NCI-H1436 treated with DMSO at 0.1 percent for 48 hours (cell line): ENCODE results near the gene SLC12A6.
"Not testable (repeated sequence)": the region's sequence is repeated elsewhere in the genome, so short reads cannot be mapped to it uniquely, and the experiment has no call there.

ENCODE experiments used
- DNase-seq: peaks from one replicate; lab custom pipeline; 2025; lab: John Stamatoyannopoulos, UW

Gene SLC12A6

DNA sequence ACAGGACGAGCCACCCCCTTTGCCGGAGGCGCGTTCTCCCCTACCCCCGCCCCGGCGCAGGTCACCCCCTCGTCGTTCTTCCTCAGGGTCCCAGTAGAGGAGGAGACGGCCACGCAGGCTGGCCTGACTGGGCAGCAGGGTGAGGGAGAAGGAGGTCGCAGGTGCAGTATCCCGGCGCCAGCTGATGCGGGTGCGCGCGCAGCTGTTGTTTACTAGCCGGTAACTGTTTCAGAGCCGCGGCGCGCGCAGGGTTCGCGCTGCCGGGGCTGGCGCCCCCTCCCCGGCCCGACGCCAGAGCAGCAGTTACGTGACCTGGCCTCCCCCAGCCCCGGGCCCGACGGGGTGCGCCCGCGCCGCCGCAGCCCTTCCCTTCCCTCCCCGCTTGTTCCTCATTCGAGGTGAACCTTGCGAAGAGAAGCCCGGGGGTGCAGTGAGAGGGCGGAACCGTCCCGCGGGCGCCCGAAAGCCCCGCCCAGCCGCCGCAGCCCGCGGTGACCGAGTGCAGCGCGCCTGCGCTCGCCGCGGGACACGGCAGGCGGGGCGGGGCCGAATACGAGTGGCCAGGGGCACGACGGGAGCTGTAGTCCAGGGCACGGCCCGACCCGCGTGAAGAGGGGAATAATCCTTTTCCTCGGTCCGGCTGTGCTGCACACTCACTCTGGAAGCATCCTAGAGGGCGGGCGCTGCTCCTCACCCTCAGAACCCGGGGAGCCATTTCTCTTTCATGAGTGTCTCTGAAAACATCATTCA is at the start of gene SLC12A6:
Gene SLC12A6 (minus strand): TSS at position 225 of the 750 bp plus-strand sequence. CDS start 1,101 bp downstream, outside the sequence.
- DNase-seq: no peak

DNA sequence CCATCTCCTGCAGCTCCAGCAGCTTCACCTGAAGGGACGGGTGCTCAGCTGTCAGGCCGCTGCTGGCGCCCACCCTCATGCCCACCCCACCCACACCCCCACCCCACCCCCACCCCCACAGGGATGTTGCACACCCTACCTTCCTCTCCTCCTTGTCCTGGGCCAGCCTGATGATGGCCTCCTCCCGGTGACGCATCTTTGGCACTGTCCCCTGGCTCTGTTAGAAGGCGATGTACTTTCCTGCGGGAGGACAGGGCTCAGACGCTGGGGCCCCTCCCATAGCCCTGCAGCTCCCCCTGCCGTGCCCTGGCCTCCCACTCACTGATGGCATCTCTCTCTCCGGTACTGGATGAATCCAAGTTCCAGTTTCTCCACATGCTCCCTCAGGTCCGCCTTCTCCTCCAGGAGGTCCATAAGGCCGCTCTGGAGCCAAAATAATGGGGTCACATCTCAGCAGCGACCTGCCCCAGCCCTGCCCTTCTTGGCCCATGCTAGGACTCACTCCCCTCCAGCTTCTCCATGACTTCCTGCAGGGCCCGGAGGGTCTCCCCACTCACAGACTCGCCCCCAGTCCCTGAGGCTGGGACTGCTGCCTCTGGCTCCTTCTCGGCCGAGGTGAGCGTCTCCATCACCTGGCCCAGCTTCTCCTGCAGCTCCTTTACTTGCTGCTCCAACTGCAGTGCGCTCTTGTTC is 44.4 kb upstream of the SLC12A6 start:
- DNase-seq: not testable (repeated sequence)

DNA sequence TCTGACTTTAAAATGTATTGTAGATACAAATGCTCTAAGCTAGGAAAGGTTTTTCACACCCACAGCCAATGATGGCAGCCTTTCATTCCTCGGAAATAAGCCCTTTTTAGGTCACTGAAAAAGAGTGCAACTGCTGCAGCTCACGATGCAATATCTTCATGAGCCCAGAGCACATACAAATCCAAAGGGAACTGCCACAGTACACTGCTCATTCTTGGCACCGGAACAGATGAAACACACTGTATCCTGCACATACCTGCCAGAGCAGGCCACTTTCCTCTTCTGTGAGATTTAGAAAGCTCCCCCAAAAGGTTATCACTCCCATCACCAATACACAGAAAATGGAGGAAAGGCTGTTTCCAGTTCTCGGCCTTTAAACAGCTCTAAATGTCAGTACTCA is 42.9 kb upstream of the SLC12A6 start:
- DNase-seq: not testable (repeated sequence)

DNA sequence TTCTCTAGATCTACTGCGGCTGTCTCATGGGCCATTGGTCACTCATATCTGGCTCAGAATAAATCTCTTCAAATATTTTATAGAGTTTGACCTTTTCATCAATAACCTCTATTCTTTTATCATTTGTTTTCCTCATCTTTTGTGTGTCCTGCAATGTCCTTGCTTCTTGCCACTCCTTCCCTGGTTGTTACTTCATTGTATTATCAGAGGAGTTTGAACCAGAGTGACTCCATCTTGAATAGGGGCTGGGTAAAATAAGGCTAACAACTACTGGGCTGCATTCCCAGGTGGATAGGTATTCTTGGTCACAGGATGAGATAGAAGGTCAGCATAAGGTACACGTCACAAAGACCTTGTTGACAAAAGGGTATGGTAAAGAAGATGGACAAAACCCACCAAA is 39.3 kb upstream of the SLC12A6 start:
- DNase-seq: no peak

DNA sequence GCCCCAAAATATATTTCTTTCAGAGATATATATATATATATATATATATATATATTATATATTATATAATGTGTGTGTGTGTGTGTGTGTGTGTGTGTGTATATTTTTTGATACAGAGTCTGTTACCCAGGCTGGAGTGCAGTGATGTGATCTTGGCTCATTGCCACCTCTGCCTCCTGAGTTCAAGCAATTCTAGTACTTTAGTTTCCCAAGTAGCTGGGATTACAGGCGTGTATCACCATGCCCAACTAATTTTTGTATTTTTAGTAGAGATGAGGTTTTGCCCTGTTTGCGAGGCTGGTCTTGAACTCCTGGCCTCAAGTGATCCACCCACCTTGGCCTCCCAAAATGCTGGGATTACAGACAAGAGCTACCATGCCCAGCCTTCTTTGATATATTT is 38.0 kb upstream of the SLC12A6 start:
- DNase-seq: not testable (repeated sequence)

DNA sequence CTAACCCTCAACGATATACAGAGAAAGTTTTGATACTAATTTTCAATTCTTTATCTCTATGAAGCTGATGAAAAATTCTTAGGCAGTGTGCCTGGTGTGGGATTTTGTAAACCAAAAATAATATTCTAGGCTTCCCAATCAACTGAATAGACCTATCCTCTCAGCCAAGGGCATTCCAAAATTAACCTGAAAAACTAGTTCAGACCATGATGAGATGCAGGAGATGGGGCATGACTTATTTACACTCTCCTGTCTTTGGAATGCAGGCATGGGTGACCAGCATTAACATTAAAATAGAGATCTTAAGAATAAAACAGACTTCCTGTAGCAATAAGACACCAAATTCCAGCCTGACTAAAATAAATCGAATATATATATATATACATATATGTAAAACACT is 37.2 kb upstream of the SLC12A6 start:
- no peak for DNase-seq

DNA sequence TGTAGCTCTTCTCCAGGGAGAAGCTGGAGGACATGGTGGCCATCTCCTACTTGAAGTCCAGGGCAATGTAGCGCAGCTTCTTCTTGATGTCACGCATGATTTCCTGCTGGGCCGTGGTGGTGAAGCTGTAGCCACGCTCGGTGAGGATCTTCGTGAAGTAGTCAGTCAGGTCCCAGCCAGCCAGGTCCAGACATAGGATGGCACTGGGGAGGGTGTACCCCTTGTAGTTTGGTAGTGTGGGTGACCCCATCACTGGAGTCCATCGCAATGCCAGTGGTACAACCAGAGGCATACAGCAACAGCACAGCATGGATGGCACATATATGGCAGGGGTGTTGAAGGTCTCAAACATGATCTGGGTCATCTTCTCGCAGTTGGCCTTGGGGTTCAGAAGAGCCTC is 36.4 kb upstream of the SLC12A6 start:
- DNase-seq: no peak

DNA sequence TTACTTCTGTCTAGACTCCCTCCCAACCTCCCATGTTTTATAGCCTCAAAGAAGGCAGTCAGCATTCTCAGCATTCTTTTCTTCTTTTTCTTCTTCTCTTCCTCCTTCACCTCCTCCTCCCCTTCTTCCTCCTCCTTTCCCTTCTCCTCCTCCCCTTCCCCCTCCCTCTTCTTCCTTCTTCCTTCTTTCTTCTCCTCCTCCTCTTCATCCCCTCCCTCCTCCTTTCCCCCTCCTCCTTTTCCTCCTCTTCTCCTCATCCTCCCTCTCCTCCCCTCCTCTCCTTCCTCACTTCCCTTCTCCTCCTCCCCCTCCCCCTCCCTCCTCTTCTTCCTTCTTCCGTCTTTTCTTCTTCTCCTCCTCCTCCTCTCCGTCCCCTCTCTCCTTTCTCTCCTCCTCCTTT is 33.1 kb upstream of the SLC12A6 start:
- DNase-seq: no peak

DNA sequence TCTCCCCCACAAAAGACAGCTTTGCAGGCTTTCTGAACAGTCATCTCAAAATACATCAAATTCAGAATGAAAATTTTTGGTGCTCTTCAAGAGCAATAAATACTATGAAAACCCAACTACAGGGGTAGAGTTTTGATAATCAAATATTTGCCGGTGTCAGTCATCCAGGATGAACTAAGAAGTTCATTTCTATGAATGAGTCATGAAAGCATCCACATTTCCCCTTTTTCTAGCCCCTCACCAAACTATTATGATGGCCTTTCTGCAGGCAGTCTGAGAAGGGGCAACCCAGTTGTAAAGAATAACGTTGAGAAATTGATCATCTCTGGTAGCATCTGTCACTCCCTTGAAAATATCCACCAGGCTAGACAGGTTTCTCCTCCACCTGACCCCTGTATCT is 32.5 kb upstream of the SLC12A6 start:
- no peak for DNase-seq

DNA sequence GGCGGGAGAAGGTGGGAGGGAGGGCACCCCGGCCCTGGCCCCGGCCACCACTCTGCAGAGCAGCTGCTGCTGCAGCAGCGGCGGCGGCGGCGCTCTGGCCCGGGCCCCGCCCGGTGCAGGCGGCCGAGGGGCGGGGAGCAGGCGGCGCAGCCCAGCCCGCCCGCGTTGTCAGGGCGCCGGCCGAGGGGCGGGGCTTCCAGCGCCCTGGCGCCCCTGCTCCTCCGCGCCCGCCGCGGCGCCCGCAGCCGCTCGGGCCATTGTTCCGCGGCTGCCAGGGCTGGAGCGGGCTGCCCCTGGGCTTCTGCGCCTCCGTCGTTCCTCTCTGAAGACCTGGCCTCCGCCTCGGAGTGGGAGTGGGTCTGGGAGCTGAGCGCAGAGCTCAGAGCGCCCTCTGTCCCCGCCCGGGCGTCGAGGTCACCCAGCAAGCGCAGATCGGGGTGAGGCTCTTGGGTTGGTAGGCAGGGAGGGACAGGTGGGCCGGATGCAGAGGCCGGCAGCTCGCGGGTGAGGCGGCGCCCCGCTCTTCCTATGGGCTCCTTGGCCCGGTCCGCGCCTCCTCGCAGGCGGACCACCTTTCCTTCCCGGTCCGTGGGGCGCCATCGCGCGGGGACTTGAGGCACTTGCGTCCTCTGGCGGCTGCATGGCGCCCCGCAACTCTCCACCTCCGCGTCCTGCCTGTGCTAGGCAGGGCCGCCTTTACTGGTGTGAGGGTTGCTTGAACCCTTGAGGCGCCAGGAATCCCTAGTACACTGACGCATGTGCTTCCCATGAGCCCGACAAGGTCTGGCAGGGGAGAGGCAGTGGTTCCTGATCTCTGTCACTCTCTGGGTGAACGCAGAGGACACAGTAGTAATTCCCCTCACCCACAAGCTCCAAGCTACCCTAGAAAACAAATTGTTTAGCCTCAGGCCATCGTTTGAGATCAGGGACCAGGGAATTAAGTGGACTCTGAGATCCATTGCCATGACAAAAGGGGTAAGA is 29.8 kb upstream of the SLC12A6 start, which contains the start of gene LPCAT4:
Gene LPCAT4 (minus strand): TSS at position 96 of the 981 bp plus-strand sequence. CDS start 96 bp downstream, outside the sequence.
- peak; percentile 31 for DNase-seq

DNA sequence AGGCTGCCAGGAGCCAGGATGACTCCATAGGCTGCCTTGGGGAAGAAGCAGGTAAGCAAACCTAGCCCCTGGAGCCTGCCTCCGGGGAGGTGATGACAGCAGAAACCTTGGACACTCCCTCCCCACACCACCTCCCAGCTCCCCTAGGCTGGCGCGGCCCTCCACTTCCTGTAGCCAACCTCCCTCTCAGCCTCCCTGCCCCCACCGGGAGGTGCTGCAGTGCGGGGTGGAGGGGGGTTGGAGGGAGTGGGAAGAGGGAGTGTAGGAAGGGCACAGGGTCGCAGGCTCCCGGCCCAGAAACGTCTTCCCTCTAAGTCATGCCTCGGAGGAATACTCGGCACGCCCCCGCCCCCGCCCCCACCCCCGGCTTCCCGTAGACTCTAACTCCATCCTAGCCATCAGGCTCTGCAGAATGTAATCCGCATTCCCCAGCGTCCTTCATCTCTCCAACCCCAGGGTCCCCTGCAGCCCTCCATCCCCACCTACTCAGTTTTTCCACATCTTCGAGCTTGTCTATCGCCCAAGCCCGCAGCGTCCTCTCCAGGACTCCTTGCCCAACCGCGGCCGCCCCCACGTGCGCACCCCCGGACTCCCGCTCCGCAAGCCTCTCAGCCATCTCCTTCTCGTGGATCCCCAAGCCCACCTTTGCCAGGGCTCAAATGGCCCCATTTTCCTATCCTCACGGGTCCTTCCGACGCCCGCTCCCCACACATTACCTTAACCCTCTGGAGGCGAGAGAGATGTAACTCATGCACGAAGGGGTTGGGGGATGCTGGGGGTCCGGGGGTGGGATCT is 28.9 kb upstream of the SLC12A6 start:
- no peak for DNase-seq

DNA sequence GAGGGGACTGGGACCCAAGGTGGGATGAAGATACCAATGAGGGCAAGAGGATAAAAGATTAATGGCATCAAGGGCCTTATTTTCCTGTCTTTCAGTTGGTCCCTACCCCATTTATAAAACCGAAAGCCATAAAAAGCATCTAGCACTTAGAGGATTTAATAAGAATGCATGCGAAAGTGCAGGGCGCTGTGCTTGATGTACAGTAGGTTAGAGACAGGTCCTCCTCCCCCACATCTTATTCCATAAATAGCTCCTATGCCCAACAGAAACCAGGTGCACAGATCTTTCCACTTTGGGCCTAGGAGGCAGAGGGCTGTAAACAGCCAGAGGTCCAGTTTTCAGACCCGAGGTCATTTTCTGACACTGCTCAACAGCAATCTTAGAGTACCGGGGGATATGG is 28.3 kb upstream of the SLC12A6 start:
- no peak for DNase-seq

DNA sequence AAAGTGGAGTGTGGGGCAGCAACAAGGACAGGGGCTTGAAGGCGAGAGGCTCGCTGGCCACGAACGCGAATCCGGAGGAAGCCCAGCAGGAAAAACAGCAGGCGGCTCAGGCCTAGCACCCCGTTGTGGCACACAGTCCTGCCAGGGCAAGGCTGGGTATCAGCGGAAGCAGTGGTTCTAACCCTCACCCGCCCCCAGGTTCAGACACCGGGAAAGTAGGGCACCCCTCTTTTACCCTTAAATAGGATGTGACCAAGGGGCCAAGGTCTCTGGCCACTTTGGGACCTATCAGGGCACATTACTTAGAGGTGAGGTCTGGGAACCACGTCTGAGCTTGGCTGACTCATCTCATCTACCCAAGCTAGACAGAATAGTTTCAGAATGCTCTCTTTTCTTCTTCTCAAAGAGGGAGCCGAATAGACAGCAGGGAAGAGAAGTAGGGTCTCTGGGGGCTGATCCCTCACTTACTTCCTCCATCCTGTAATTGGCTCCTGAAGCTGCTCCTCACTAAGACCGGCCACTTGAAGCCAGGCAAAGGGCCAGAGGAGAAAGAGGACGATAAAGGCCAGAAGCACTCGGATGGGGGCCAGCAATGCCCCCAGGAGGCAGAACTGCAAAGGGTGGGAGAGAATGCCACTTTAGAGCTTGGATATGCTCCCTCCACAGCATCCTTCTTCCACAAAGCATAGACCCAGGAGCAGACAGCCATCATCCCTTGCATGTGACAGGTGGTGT is 27.7 kb upstream of the SLC12A6 start:
- DNase-seq: no peak

DNA sequence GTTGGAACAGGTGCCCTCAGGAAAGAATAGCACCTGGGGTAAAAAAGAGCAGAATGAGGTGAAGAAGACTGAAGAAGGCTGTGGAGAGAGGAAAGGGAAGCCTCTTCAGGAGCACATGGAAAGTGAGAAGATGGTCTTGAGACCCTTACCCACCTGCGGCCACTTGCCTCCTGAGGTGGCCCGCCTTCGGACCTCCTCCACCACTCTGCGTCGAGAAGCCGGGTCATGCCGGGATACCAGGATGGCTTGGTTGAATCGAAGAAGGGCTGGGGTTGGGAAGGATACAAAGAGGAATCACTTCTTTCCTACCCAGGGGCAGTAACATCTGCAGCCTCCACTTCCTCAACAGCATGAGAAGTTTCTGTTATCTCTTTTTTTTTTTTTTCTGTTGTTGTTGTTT is 26.5 kb upstream of the SLC12A6 start:
- DNase-seq: no peak

DNA sequence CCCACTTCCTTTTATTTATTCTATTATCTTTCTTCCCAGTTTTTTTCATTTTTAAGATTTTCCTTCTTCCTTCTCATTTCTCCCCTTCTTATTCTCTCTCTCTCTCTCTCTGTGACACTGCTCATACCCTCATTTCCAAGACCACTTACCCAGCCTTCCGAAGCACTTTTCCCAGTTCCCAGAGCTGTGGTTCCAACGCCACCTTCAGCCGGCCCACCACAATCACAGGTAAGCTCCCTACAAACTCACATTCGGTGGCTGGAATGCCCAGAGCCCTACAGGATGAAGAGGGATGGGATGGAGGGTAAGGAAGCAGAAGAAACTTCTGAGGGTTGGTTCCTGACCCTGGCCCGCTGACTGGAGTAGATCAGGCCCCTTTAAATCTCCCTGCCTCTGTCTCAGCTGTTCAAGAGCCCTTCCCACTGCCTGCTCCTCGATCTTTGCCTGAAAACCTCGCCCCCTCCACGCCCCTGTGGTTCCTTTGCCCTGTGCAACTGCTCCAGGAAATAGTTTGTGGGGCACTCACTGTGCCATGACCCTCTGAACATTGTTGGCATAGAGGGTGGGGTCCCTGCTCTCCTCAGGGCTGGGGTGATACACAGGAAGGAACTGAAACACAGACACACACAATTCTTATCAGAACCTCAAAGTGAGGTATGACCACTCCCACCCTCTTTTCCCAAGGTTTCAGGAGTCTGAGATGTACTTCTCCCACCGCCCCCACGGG is 24.6 kb upstream of the SLC12A6 start:
- no peak for DNase-seq

DNA sequence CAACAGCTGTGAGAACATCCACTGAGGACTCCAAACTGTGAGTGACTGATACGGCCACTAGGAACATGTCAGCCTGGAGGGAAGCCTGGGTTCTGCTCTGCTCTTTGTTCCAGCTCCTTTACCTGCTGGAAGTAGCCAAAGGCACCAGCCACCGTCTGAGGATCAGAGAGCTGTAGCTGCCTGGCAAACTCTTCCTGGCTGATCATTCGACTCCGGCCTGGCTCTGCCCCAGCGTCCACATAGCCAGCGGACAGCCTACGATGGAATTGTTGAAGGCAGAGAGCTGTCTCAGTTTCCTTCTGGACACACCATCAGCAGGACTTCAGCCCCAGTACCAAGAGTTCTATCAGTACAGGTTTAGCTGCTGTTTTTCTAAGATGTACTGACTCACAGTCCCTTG is 23.7 kb upstream of the SLC12A6 start:
- no peak for DNase-seq

DNA sequence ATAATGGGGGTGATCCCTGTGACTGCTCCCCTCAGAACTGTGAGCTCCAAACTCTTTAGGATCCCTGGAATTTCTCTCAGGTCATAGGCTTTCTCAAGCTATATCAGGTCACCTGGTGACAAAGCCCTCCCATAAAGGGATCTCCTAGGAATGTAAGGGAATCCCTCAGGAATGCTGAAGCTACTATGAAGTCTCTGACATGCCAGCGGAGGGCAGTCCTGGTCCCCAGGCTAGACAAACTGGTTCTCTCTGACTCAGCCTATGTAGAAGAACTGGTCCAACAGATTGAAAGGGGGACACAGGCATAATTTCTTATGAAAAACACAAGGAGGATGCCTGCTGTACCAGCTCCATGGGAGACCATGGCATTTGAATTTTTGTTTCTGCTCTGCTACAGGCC is 22.7 kb upstream of the SLC12A6 start:
- DNase-seq: no peak

DNA sequence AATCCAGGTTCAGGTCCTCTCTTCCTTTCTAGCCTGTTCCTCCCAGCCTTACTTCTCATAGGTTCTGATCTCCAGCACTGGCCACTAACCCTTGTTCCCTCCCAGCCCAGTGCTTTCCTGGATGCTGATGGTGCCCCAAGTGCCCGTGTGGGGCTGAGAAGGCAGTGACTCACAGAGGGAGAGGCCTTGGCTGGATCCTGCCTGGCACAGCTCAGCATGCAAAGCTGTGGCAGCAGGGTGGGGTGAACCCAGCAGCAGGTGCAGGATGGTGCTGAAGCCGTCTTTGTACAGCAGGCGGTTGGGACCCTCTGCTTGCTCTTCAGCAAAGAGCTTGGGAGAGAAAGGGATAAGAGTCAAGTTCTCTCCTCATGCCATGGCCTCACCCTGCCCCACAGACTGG is 21.8 kb upstream of the SLC12A6 start:
- no peak for DNase-seq

DNA sequence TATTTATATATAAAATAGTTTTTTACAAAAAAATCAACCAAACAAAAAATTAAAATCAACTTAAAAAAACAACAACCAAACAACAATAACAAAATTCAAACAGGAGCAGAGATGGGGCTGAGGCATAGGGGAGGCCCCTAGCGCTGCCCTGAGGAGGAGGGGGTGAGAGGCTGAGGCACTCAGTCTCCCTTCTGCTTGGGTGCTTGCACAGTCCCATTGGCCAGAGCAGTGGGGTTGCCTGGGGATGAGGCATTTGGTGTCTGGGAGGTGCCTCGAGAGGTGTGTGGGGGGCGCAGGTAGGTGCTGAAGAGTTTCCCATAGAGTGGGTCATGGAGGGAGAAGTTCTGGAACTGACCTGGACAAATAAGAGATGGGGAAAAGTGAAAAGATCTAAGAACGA is 21.4 kb upstream of the SLC12A6 start:
- DNase-seq: no peak

DNA sequence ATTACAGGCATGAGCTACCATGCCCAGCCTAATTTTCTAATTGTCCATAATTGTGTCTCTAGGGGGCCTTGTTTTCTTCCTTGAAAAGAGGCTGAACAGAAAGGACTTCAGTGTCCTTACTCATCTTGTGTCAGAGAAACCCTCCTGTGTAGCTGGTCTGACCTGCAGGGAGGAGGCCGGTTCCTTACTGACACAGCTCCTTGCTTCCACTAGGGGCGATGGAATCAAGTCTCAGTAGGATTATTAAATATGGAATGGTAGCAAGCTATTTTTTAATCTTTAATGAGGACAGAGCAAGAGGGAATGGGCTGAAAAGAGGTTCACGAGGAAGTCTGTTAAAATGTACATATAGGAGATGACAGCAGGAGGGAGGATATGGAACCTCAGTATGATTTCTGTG is 20.8 kb upstream of the SLC12A6 start:
- DNase-seq: no peak
